Measurements from ENCODE around the gene SHH.

The SHH gene

GRCh38 chr7:155815332-155816191 is 3.3 kb upstream of the SHH start:
- no peak overlapping the region for H3K4me3 ChIP-seq (replicated peaks in 1 of 2; ENCODE audit: low read depth in 2 of 2, low read length in 2 of 2)
- DNase-seq (ENCODE audit: low read depth in 2 of 2) = peak; percentile 57 to 61
- peak; percentile 84 for TF ChIP-seq CTCF (IDR thresholded peaks at IDR 0.05; ENCODE audit: low read depth, low read length)

GRCh38 chr7:155814316-155815276 is 2.3 kb upstream of the SHH start:
- H3K4me3 ChIP-seq (replicated peaks in 1 of 2; ENCODE audit: low read depth in 2 of 2, low read length in 2 of 2) = no peak overlapping the region
- DNase-seq (ENCODE audit: low read depth in 2 of 2) = peak in 1 of 2 donors; percentile 41
- TF ChIP-seq CTCF (IDR thresholded peaks at IDR 0.05; ENCODE audit: low read depth, low read length) = no peak

- H3K4me3 ChIP-seq (replicated peaks in 1 of 2; ENCODE audit: low read depth in 2 of 2, low read length in 2 of 2) = no peak overlapping the region
- no peak for TF ChIP-seq CTCF (IDR thresholded peaks at IDR 0.05; ENCODE audit: low read depth, low read length)
- DNase-seq (ENCODE audit: low read depth in 2 of 2) = no peak
Measured at GRCh38 chr7:155813546-155814315, 1.5 kb upstream of the SHH start.

GRCh38 chr7:155813125-155813524 is 862 bp upstream of the SHH start:
- no peak for TF ChIP-seq CTCF (IDR thresholded peaks at IDR 0.05; ENCODE audit: low read depth, low read length)
- DNase-seq (ENCODE audit: low read depth in 2 of 2) = no peak
- H3K4me3 ChIP-seq (replicated peaks in 1 of 2; ENCODE audit: low read depth in 2 of 2, low read length in 2 of 2) = no peak overlapping the region

GRCh38 chr7:155811560-155811894 is 736 bp downstream of the SHH start:
- no peak for DNase-seq (ENCODE audit: low read depth in 2 of 2)
- TF ChIP-seq CTCF (IDR thresholded peaks at IDR 0.05; ENCODE audit: low read depth, low read length) = no peak
- H3K4me3 ChIP-seq (replicated peaks in 1 of 2; ENCODE audit: low read depth in 2 of 2, low read length in 2 of 2) = no peak overlapping the region

- H3K4me3 ChIP-seq (replicated peaks in 1 of 2; ENCODE audit: low read depth in 2 of 2, low read length in 2 of 2) = no peak overlapping the region
- DNase-seq (ENCODE audit: low read depth in 2 of 2) = no peak
- no peak for TF ChIP-seq CTCF (IDR thresholded peaks at IDR 0.05; ENCODE audit: low read depth, low read length)
Measured at GRCh38 chr7:155810770-155811559, 1.3 kb downstream of the SHH start.
